HepG2 (cell line): ENCODE data around the gene CCDC86. TPM values are rescaled to one million over a fixed set of nuclear protein-coding genes. Genes with fewer than 3 reads are reported as not detected.

ENCODE experiments used
- ARNT ChIP-seq: fragments of 450-650 bp; IDR thresholded peaks from 2 replicates; pipeline ENCODE4 v1.6.1; 2017
- BHLHE40 ChIP-seq: IDR thresholded peaks from 2 replicates; pipeline ENCODE4 v1.6.1; 2011; ENCODE audit warnings: low read length, improper control_type of control experiment
- FOSL1 ChIP-seq: sonication (generic); formaldehyde crosslinking; IDR thresholded peaks from 2 replicates; pipeline ENCODE4 v1.9.0; 2021; ENCODE audit warnings: missing genetic modification reagents, borderline replicate concordance
- GTF2F1 ChIP-seq: fragments of 150-350 bp; IDR thresholded peaks from 2 replicates; pipeline ENCODE4 v1.6.1; 2014; ENCODE audit warnings: low read length
- HNRNPH1 ChIP-seq: fragments of 200-400 bp; formaldehyde crosslinking; optimal IDR thresholded peaks from 2 replicates; pipeline ENCODE3; 2017; ENCODE audit warnings: mild to moderate bottlenecking, low read depth, low read length
- MED1 ChIP-seq: sonication (generic); formaldehyde crosslinking; IDR thresholded peaks from 2 replicates; pipeline ENCODE4 v1.4.0; 2020; ENCODE audit warnings: missing genetic modification reagents
- MXI1 ChIP-seq: IDR thresholded peaks from 3 replicates; pipeline ENCODE4 v1.6.1; 2012; ENCODE audit warnings: low read depth, low read length, inconsistent platforms, borderline replicate concordance
- NR2F2 ChIP-seq: IDR thresholded peaks from 2 replicates; pipeline ENCODE4 v1.6.1; 2012; ENCODE audit warnings: low read depth, inconsistent platforms, borderline replicate concordance
- PBX2 ChIP-seq: IDR thresholded peaks from 2 replicates; pipeline ENCODE4 v1.6.1; 2016; ENCODE audit warnings: control low read depth
- PHF21A ChIP-seq: sonication (generic); formaldehyde crosslinking; IDR thresholded peaks from 2 replicates; pipeline ENCODE4 v1.5.0; 2020; ENCODE audit warnings: mild to moderate bottlenecking, missing genetic modification reagents
- RAD21 ChIP-seq: fragments of 450-650 bp; formaldehyde crosslinking; IDR thresholded peaks from 2 replicates; pipeline ENCODE4 v1.5.0; 2020; ENCODE audit warnings: mild to moderate bottlenecking
- RFX1 ChIP-seq: fragments of 450-650 bp; IDR thresholded peaks from 2 replicates; pipeline ENCODE4 v1.6.1; 2017
- ZFP36L2 ChIP-seq: sonication (generic); formaldehyde crosslinking; IDR thresholded peaks from 2 replicates; pipeline ENCODE4 v1.4.0; 2020; ENCODE audit warnings: missing genetic modification reagents
- ZFP62 ChIP-seq: sonication (generic); formaldehyde crosslinking; IDR thresholded peaks from 2 replicates; pipeline ENCODE4 v1.4.0; 2020; ENCODE audit warnings: missing genetic modification reagents
- ZNF12 ChIP-seq: sonication (generic); formaldehyde crosslinking; IDR thresholded peaks from 2 replicates; pipeline ENCODE4 v1.5.0; 2020; ENCODE audit warnings: missing genetic modification reagents
- ZNF160 ChIP-seq: sonication (generic); formaldehyde crosslinking; IDR thresholded peaks from 2 replicates; pipeline ENCODE4 v1.8.0; 2022; ENCODE audit warnings: mild to moderate bottlenecking, inconsistent platforms, missing genetic modification reagents
- ZNF224 ChIP-seq: sonication (generic); formaldehyde crosslinking; IDR thresholded peaks from 2 replicates; pipeline ENCODE4 v1.5.0; 2020; ENCODE audit warnings: mild to moderate bottlenecking, missing genetic modification reagents
- ZNF234 ChIP-seq: sonication (generic); formaldehyde crosslinking; conservative IDR thresholded peaks from 2 replicates; pipeline ENCODE4 v1.5.1; 2020; ENCODE audit warnings: mild to moderate bottlenecking, missing genetic modification reagents
- ZNF30 ChIP-seq: sonication (generic); formaldehyde crosslinking; IDR thresholded peaks from 2 replicates; pipeline ENCODE4 v1.5.0; 2020; ENCODE audit warnings: mild to moderate bottlenecking, missing genetic modification reagents
- ZNF512 ChIP-seq: sonication (generic); formaldehyde crosslinking; IDR thresholded peaks from 2 replicates; pipeline ENCODE4 v1.4.0; 2020; ENCODE audit warnings: mild to moderate bottlenecking, missing genetic modification reagents
- ZNF598 ChIP-seq: sonication (generic); formaldehyde crosslinking; IDR thresholded peaks from 2 replicates; pipeline ENCODE4 v1.5.1; 2020; ENCODE audit warnings: mild to moderate bottlenecking, missing genetic modification reagents, borderline replicate concordance
- ZNF687 ChIP-seq: sonication (generic); formaldehyde crosslinking; IDR thresholded peaks from 2 replicates; pipeline ENCODE4 v1.5.1; 2020; ENCODE audit warnings: mild to moderate bottlenecking, missing genetic modification reagents, moderate library complexity
- ZNF7 ChIP-seq: IDR thresholded peaks from 2 replicates; pipeline ENCODE4 v1.6.1; 2016; ENCODE audit warnings: missing biosample characterization, missing genetic modification reagents
- polyA plus RNA-seq, 8 experiments: library from polyadenylated mRNA; depleted of rRNA in 3 of 8; stranded (reverse) in 7 of 8; unstranded in 1 of 8; fragments of >200 nt; fragmentation: Illumina TruSeq in 4 of 8; extraction: Trizol in 4 of 8; gene quantifications; 2 replicates each; pipeline versions ENCODE4 v1.2.1 to v1.2.3, GENCODE V29; 2011 to 2016; ENCODE audit warnings: low read depth in 4 of 8, missing spikeins in 1 of 8, mixed read lengths in 1 of 8; ENCODE audit not compliant: insufficient read depth in 1 of 8
- total RNA-seq, 5 experiments: library from RNA; depleted of rRNA; stranded (reverse); fragments of >200 nt; fragmentation: Illumina TruSeq; extraction: Trizol; gene quantifications; 2 replicates each; pipeline ENCODE4 v1.2.3, GENCODE V29; 2016; ENCODE audit warnings: low read depth in 1 of 5
- TF ChIP-seq, protein P1 (sequence below): IDR thresholded peaks from 2 replicates; pipeline ENCODE4 v1.6.1; 2016; ENCODE audit warnings: missing compliant biosample characterization, missing genetic modification reagents, borderline replicate concordance

Gene CCDC86
- total and polyA plus RNA-seq, 2 of the 13 experiments (the other 11 are each of a cell fraction or from before 2014, with no cell fraction given): 33.8 to 37.6 TPM

DNA sequence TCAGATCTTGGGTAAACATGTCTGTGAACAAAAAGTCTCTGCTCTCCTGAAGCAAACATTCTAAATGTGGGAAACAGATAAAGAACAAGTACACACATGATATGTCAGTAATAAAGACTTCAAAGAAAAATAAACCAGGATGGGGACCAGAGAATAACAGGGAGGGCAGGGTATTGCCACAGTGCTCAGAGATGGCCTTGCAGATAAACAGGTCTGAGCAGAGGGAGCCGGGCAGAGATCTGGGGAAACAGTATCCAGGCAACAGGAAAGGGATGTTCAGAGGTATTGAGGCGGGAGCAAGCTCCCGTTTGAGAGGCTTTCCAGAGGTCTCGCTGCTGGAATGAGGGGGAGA lies 2.9 kb downstream of the CCDC86 start (continued):
- TF ChIP-seq ZNF12 (CRISPR knock-in tag) (no peak), ZFP62 (no peak), ZNF224 (CRISPR knock-in tag) (no peak), ZNF687 (CRISPR knock-in tag) (no peak), MED1 (peak; percentile 81), HNRNPH1 (no peak), ZNF160 (no peak), FOSL1 (CRISPR knock-in tag) (no peak), RFX1 (peak; percentile 70), BHLHE40 (peak; percentile 19; the same call in 1 of the 2 replicates), ZNF7 (CRISPR knock-in tag) (no peak), ZNF512 (CRISPR knock-in tag) (no peak), PHF21A (CRISPR knock-in tag) (peak; percentile 78), ZNF30 (CRISPR knock-in tag) (no peak), PBX2 (no peak), ZNF234 (CRISPR knock-in tag) (no peak), MXI1 (no peak; the same call in 2 of the 3 replicates), RAD21 (CRISPR knock-in tag) (no peak), NR2F2 (peak; percentile 80; the same call in 1 of the 2 replicates), ZFP36L2 (CRISPR knock-in tag) (no peak), ZNF598 (no peak), GTF2F1 (no peak), ARNT (no peak)
- TF ChIP-seq, protein P1, sequence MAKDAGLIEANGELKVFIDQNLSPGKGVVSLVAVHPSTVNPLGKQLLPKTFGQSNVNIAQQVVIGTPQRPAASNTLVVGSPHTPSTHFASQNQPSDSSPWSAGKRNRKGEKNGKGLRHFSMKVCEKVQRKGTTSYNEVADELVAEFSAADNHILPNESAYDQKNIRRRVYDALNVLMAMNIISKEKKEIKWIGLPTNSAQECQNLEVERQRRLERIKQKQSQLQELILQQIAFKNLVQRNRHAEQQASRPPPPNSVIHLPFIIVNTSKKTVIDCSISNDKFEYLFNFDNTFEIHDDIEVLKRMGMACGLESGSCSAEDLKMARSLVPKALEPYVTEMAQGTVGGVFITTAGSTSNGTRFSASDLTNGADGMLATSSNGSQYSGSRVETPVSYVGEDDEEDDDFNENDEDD (CRISPR knock-in tag): no peak
